ENCODE measurements around the gene ZACN.

Gene ZACN

GRCh38 chr17:76049836-76050537, 29.0 kb upstream of the ZACN start:
- Histone ChIP-seq H2AFZ (ENCODE audit: low read length) (no peak overlapping the region), H3K4me1 (ENCODE audit: low read length) (peaks cover 17% of the 10 kb centered on the region), H3K4me3 (ENCODE audit: low read length) (no peak overlapping the region), H3K4me2 (ENCODE audit: low read depth, low read length) (no peak overlapping the region), H3K9ac (ENCODE audit: low read length) (no peak overlapping the region), H3F3A (ENCODE audit: insufficient read depth, low read length) (peaks cover 9% of the 10 kb centered on the region; the same call in 1 of the 2 replicates), H3K9me3 (replicated peaks; ENCODE audit: insufficient read depth, low read length) (no peaks in the 10 kb centered on the region), H3K27me3 (replicated peaks; ENCODE audit: insufficient read depth, low read length) (no peaks in the 10 kb centered on the region), H3K36me3 (replicated peaks; ENCODE audit: insufficient read depth, low read length) (peaks cover 10% of the 10 kb centered on the region), H3K79me2 (ENCODE audit: low read length) (peaks cover 44% of the 10 kb centered on the region), H4K20me1 (ENCODE audit: insufficient read depth, low read length) (no peaks in the 10 kb centered on the region), H3K9me2 (replicated peaks; ENCODE audit: insufficient read depth, low read length) (no peaks in the 10 kb centered on the region), H3K27ac (ENCODE audit: low read length) (no peak overlapping the region)
- no peak for DNase-seq
- no peak for TF ChIP-seq EZH2 (optimal IDR thresholded peaks at IDR 0.05; ENCODE audit: low read depth, low read length)
- TF ChIP-seq EZH2phosphoT487 (IDR thresholded peaks at IDR 0.05; ENCODE audit: low read length): no peak
- no peak for TF ChIP-seq CTCF (IDR thresholded peaks at IDR 0.05; ENCODE audit: low read length)

GRCh38 chr17:76050538-76051467, 28.2 kb upstream of the ZACN start:
- Histone ChIP-seq H3F3A (ENCODE audit: insufficient read depth, low read length) (peaks cover 9% of the 10 kb centered on the region; the same call in 1 of the 2 replicates), H3K9ac (ENCODE audit: low read length) (no peak overlapping the region), H3K9me2 (replicated peaks; ENCODE audit: insufficient read depth, low read length) (no peaks in the 10 kb centered on the region), H3K27ac (ENCODE audit: low read length) (no peak overlapping the region), H3K9me3 (replicated peaks; ENCODE audit: insufficient read depth, low read length) (no peaks in the 10 kb centered on the region), H3K4me3 (ENCODE audit: low read length) (no peak overlapping the region), H2AFZ (ENCODE audit: low read length) (no peak overlapping the region), H4K20me1 (ENCODE audit: insufficient read depth, low read length) (no peaks in the 10 kb centered on the region), H3K4me1 (ENCODE audit: low read length) (peaks cover 17% of the 10 kb centered on the region), H3K36me3 (replicated peaks; ENCODE audit: insufficient read depth, low read length) (peaks cover 9% of the 10 kb centered on the region), H3K4me2 (ENCODE audit: low read depth, low read length) (no peak overlapping the region), H3K79me2 (ENCODE audit: low read length) (peaks cover 44% of the 10 kb centered on the region), H3K27me3 (replicated peaks; ENCODE audit: insufficient read depth, low read length) (no peaks in the 10 kb centered on the region)
- TF ChIP-seq EZH2 (optimal IDR thresholded peaks at IDR 0.05; ENCODE audit: low read depth, low read length) (no peak), CTCF (IDR thresholded peaks at IDR 0.05; ENCODE audit: low read length) (no peak), EZH2phosphoT487 (IDR thresholded peaks at IDR 0.05; ENCODE audit: low read length) (no peak)
- DNase-seq: no peak

- no peak overlapping the region for H3K9ac ChIP-seq (ENCODE audit: low read length)
- TF ChIP-seq CTCF (IDR thresholded peaks at IDR 0.05; ENCODE audit: low read length): no peak
- TF ChIP-seq EZH2 (optimal IDR thresholded peaks at IDR 0.05; ENCODE audit: low read depth, low read length): no peak
- TF ChIP-seq EZH2phosphoT487 (IDR thresholded peaks at IDR 0.05; ENCODE audit: low read length): no peak
- H3K27ac ChIP-seq (ENCODE audit: low read length): no peak overlapping the region
- peaks cover 8% of the 10 kb centered on the region for H3K36me3 ChIP-seq (replicated peaks; ENCODE audit: insufficient read depth, low read length)
- no peaks in the 10 kb centered on the region for H3K27me3 ChIP-seq (replicated peaks; ENCODE audit: insufficient read depth, low read length)
- H4K20me1 ChIP-seq (ENCODE audit: insufficient read depth, low read length): no peaks in the 10 kb centered on the region
- H3K4me2 ChIP-seq (ENCODE audit: low read depth, low read length): no peak overlapping the region
- H3K9me2 ChIP-seq (replicated peaks; ENCODE audit: insufficient read depth, low read length): no peaks in the 10 kb centered on the region
- no peak for DNase-seq
- no peak overlapping the region for H2AFZ ChIP-seq (ENCODE audit: low read length)
- H3K79me2 ChIP-seq (ENCODE audit: low read length): peaks cover 52% of the 10 kb centered on the region
- H3K9me3 ChIP-seq (replicated peaks; ENCODE audit: insufficient read depth, low read length): no peaks in the 10 kb centered on the region
- no peak overlapping the region for H3K4me3 ChIP-seq (ENCODE audit: low read length)
- peaks cover 17% of the 10 kb centered on the region for H3K4me1 ChIP-seq (ENCODE audit: low read length)
- peaks cover 9% of the 10 kb centered on the region; the same call in 1 of the 2 replicates for H3F3A ChIP-seq (ENCODE audit: insufficient read depth, low read length)
Measured at GRCh38 chr17:76051561-76051960, 27.4 kb upstream of the ZACN start.

Measured in MM.1S (cell line).